ENCODE results near the gene EPHB2.
"Not testable (repeated sequence)": the region's sequence is repeated elsewhere in the genome, so short reads cannot be mapped to it uniquely, and the experiment has no call there.

Gene EPHB2

DNA sequence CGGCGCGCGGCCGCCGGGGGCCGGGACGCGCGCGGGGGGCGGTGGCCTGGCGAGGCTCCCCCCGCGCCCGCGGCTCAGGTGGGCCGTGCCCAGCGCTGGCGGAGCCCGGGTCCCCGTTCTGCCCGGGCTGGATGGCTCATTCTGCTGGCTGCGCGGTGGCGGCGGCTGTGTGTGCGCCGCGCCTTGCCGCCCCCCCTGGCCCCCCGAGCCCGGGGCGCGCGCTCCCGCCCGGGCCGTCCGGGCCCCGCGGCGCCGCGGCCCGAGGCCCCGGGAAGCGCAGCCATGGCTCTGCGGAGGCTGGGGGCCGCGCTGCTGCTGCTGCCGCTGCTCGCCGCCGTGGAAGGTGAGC is at the start of gene EPHB2:
Gene EPHB2, plus strand, starts transcription at position 139 of the 349 bp plus-strand sequence. Its CDS starts 144 bp downstream, at position 283.
- no peak for DNase-seq

DNA sequence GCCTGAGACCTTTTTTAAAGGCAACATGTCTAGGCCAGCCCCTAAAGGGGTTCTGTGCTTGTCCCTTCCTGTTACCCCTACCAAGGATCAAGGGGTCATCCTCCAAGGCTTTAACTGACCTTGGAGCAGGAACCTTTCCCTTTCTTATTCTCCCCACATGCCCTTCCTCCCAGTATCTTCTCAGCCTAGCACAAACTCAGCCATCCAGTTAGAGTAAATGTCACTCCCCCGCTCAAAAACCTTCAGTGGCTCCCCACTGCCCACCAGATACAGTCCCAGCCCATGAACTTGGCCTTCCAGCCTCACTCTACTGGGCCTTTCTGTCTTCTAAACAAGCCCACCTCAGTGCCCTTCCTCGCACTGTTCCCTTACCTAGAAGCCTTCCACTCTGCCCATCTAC is 48.8 kb upstream of the EPHB2 start:
- no peak for DNase-seq

DNA sequence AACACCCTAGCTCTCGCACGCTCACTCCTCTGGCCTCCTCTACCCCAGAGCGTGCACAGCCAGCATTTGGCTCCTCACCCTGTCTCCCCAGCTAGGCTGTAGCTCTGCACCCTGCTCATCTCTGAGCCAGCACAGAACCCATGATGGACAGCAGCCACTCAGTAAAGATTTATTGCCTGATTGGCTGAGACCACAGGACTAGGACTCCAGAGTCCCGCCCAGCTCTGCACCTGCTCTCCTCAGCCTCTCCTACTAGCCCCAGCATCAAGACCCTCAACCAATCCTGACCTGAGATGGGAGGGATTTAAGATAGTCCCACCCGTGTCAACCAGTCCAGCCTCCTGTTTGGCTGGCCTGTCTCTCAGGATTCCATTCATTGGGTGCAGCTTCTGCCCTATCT is 48.3 kb upstream of the EPHB2 start:
- no peak for DNase-seq

DNA sequence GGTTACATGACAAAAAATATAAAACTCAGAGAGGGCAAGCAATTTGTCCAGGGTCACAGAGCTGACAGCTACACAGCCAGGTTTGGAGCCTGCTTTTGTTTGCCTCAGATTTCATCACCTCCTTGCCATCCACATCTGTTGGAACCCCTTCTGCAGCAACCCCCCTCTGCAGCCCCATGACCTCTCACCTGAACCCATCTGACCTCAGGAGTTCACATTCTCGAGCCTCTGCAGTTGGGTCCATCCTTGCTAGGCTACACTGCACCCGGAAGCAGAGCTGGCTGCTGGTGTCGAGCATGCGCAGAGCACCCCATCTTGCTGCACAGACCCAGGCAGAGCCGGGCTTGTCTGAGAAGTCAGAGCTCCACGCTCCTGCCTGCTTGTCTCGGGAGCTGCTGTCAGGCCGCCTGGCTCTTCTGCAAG is 47.6 kb upstream of the EPHB2 start:
- DNase-seq = no peak

DNA sequence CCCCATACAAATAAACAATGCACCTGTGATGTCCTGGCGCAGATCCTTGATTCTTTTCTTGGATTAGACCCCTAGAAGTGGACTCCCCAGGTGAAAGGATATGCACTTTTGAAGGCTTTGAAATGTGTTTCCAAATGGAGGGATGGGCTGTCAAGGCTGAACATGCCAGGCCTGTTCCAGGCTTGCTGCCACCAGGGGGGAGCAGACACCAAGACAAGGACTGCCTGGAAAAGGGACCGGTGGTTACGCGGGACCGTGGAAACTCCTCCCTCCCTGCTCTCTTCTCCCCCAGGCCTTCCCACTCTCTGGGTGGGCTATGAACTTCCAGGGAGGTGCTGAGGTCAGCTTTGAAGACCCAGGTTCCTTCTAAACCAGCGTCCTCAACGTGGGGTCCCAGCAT is 44.9 kb upstream of the EPHB2 start:
- DNase-seq = no peak

DNA sequence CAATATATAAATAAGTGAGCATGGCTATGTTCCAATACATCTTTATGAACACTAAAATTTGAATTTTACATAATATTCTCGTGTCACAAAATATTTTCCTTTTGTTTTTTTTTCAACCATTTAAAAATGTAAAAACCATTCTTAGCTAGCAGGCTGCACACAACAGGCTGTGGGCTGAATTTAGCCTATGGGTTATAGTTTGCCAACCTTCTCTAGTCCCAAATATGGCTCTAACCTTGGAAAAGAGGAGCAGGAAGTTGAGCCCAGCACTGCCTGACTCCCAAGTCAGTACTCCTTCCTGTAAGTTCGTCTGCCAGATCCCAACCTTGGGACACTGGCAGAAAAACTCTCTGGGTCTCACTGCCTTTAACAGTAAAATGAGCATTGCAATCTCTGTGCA is 44.2 kb upstream of the EPHB2 start:
- no peak for DNase-seq

DNA sequence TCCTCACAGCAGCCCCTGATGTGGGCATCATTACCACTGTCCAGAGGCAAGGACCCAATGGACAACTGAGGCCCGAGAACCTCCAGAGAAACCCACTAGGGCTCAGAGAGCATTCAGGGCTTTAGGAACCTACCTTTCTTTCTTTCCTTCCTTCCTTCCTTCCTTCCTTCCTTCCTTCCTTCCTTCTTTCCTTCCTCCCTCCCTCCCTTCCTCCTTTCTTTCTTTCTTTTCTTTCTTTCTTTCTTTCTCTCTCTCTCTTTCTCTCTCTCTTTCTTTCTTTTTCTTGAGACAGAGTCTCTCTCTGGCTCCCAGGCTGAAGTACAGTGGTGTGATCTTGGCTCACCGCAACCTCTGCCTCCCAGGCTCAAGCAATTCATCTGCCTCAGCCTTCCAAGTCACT is 41.8 kb upstream of the EPHB2 start:
- DNase-seq = not testable (repeated sequence)

DNA sequence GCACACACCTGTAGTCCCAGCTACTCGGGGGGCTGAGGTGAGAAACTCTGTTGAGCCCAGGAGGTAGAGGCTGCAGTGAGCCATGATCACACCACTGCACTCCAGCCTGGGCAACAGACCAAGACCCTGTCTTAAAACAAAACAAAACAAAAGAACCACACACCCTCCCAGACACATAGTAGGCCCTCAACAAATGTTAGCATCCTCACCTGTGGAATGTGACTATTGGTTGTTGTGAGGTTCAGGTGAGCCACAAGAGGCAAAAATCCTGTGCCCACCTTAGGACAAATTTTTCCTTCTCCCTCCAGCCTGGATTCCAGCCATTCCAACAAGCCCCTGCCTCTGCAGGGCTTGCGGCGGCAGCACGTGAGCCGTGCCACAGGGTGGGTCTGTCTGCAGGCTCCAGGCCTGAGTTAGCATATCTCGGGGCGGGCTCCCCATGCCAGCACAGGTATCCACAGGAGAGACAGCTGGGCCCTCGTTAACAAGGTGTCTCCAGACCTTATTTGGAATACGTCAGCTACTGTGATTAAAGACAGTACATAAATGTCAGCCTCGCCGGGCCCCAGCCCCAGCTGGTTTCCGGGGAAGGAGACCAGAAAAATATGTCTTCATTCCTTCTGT is 40.2 kb upstream of the EPHB2 start:
- DNase-seq = no peak

DNA sequence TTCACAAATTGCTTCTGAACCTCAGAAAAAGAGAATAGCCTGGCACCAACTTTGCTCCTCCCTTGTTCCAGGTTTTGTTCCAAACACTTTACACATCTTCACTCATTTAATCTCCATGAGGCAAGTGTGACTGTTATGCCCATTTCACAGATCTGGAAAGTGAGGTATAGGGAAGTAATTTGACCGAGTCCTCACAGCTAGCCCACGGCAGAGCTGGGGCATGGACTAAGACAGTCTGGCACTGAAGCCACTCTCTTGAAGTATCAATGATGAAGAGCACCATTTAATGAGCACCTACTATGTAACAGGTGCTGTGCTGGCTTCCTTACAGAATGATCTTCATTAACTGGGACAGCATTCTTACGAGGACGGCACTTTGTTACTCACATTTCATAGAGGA is 38.6 kb upstream of the EPHB2 start:
- no peak for DNase-seq

DNA sequence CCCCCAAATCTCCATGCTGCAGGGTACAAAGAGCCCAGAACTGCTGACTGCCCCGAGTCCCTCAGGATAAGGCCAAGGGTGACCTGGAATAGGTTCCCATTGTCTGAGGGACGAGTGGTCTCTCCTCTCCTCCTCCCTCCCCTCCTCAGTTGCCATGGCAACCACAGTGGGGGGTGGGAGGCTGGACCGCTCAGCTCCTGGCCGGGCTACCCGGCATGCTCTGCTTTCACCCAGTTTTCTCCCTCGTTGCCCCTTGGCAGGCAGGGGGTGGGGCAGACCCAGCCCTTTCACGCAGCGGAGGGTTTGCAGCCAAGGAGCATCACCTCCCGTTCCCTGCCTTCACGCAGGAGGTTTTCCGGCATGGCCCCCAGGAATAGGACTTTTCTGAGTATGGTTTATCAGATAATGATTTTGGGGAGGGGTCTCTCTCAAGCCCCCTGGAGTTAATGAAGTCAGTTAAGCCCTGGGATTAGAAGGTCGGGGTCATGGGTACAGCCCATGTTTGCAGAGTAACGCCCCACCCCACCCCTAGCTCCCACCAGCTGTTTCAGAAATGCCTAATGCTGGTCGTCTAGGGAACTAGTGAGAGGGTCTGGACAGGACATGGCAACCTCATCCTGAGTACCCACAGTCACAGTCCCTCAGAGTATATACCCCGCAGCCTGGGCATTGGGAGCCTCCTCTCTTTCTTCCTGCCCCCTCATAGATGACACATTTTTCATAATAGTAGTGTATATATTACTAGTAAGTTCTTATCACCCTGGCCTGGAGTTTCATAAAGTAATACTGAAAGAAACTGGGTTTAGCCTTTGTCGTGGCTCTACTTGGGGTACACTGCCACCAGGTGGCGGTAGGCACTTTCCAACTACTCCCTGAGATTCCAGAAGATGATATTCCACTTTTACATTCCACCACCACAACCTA is 36.9 kb upstream of the EPHB2 start:
- DNase-seq = no peak

DNA sequence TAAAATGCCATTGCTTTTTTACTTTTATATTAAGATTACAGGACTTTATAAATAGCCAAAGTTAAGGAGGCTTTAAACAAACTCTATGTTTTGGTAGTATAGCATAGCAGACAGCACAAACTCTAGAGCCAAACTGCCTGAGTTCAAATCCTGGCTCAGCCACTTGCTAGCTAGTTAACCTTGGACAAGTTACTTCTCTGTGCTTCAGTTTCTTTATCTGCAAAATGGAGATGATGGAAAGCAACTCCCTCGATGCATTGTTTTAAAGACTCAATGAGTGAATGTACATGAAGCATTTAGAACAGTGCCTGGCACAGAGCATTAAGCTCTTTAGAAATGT is 36.3 kb upstream of the EPHB2 start:
- DNase-seq = no peak

DNA sequence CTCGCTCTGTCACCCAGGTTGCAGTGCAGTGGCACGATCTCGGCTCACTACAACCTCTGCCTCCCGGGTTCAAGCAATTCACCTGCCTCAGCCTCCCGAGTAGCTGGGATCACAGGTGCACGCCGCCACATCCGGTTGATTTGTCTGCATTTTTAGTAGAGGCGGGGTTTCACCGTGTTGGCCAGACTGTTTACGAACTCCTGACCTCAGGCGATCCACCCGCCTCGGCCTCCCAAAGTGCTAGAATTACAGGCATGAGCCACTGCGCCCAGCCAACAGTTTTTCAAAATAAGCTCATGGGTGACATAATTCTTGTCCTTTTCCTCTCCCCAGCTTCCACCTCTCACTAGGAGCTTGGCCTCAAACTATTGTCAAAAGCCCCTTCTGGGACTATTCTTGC is 34.5 kb upstream of the EPHB2 start:
- not testable (repeated sequence) for DNase-seq

DNA sequence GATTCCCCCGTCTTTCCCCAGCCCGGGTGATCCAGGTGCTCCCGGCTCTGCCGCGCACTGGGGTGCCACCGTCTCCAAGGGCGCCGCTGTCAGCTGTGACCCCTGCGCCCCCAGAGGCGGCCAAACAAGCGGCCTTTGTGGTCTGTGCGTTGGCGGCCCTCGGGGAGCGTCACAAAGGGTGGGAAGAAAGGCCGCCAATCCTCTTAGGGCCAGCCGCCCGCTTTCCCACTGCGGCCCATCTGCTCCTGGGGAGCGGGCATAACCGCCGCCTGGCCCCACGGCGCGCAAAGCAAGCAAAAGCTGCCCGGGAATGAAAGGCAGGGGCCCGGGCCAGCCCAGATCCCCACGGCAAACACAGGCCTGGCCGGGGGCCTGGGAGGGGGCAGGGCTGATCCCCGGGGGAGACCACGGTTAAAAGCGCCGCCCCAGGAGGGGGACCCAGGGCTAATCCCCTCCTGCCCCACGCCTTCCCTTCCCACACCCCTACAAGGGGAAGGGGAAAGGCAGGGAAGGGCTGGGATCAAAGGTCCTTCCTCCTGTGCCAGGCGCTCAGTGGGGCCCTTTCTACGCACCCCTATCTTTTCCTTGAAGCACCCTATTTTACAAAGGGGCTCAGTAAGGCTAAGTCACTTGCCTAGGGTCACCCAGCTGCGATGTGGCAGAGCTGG is 33.6 kb upstream of the EPHB2 start:
- no peak for DNase-seq

DNA sequence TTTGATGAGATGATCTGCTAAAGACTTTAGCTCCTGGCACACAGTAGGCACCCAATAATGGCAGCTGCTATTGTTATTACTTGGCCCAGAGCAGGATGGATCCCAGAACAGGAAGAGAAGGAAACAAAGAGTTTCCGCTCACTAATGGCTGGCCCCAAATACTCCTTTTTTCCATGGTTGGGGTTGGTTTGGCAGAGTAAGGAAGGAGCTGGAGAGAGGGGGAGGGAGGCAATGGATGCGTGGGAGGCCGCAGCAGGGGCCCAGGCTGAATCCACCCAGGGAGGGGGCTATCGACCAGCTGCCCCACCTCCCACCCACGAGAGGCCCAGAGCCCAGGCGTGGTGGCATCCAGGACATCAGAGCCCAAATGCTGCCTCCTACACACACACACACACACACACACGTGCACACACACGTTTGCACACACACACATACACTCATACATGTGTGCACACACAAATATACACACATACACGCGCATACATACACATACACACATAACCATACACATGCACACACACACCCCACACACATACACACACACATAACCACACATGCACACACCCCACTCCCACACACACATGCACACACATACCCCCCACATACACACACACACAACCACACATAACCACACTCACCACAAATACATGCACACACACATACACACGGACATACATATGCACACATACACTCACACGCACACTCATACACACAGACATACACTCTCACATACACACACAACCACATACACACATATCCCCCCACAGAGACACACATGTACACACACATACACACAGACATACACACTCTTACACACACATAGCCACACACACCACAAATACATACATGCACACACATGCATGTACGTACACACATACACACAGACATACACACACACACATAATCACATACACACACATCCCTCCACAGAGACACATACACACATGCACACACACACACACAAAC is 32.4 kb upstream of the EPHB2 start:
- no peak for DNase-seq

DNA sequence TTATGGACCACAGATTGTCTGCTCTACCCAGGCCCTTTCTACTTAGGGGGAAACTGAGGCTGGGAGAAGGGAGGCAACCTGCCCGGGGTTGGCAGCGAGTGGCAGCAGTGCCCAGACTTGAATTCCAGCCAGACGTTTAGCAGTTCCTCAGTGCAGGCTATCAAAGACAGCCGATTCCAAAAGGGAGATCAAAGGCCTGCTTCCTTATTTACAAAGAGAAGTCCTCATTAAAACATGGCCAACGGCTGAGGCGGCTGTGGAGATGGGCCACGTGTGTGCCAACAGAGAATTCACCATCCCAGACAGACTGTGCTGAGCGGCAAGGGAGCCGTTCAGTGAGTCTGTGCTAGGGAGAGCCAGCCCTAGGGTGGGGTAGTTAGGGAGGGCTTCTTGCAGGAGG is 29.9 kb upstream of the EPHB2 start:
- DNase-seq = no peak

DNA sequence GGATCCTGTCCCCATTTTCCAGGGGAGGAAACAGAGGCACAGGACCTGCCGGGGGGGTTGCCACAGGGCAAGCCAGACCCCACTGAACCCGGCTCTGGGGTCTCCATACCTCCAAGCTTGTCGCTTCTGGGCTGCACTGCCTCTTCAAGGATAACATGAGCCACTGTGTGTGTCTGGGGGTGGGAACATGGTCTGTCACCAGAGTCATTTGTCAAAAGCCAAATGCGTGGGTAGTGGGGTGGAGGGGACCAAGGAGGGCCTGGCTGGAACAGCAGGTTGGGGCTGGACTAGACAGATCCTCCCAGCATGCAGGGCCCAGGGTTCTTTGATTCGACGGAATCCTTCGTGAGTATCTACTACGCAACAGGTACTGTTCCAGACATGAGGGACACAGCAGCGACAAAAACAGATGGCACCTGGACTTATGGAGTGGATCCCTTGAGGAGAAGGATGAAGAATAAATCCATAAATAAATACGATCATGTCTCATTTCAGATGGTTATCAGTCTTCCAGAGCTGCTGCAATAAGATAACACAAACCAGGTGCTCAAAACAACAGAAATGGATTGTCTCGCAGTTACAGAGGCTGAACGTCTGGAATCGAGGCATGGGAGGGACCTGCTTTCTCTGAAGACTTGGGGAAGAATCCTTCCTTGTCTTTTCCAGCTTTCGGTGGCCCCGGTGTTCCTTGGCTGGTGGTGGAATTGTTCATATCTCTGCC is 28.9 kb upstream of the EPHB2 start:
- no peak for DNase-seq

DNA sequence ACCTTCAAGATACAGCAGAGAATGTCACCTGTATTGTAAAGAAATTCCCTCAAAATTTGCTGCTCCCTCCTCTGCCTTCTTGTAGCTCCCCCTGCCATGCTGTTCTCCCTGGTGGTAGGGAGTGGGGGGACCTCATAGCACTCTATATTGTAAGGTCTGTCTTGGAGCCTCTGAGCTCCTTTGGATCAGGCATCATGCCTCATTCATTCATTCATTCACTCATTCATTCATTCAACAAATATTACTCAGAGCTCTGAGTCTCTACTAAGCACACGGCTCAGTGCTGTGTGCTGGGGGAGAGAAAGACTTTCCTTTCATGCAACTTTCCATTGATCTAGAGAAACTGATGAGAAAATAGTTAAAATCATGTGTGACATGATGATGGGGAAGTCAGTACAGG is 27.1 kb upstream of the EPHB2 start:
- DNase-seq = no peak

DNA sequence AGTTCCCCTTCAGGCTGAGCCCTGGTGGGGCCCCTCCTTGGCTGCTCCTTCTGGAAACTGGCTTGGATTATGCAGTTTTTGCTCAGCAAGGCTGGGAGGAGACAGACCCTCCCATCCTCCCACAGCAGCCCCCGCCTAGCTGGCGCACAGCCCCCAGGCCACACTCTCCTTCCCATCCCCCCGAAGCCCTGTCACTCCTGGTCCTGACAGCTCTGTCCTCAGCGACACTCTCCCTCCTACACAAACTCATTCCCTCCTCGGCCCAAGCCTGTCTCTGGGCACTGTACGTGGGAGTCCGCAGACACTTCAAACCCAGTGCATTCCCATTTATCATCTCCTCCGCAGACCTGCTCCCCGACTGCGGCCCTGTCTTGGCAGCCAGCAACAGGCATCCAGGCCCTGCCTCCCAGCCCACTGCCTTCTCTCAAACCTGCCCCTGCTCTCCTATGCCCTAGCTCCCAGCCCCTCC is 25.0 kb upstream of the EPHB2 start:
- no peak for DNase-seq

DNA sequence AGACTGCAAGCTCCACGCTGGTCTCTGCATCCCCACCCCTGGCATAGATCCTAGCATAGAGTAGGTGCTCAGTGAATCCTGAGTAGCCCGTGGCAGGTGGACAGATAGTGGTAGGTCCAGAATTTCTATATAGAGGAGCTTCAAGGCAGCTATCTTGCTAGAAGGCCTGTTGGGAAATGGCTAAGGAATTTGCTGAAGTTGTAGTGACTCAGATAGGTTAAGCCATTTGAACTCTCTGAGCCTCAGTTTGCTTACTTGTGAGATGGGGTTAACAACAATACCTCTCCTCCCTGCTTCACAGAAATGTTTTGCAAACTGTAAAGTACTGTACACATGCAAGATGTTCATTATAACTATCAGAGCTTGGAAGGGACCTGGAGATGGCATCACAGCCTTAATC is 23.4 kb upstream of the EPHB2 start:
- no peak for DNase-seq

DNA sequence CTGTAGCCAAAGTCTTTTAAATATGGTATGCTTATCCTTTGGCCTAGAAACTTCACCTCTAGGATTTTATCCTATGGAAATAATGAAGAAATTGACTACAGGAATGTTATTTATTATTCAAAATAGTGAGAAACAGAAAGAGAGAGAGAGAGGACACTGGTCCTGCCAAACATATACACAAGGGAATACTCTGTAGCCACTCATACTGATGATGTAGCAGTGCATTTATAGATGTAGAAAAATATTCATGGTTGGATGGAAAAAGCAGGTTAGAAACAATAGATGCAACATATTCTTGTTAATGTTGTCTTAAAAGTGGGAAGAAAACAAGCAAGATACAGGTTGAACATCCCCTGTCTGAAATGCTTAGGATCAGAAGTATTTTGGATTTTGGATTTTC is 22.2 kb upstream of the EPHB2 start:
- no peak for DNase-seq

DNA sequence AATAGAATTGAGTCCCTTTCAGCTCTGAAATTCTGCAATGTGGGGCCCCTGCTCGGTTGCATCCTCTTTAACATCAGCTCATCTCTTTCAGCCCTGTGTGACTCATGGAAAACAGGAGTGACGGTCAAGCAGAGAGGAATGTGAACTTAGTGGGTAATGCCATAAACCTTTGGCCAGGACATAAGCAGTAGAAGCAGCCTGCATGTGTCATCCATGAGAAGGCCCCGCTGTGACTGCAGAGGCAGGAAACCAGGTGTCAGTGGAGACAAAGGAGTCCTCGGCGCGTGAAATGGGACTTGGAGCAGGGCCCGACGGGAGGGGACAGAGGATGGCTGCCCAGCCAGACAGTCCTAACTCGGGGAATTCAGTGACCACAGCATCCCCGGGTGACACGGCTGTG is 21.1 kb upstream of the EPHB2 start:
- no peak for DNase-seq

All from stimulated activated naive CD4-positive, alpha-beta T cell treated with Interleukin-2 at 50 U/mL for 16 hours (primary cell).